ENCODE data around the gene STK17A.

Gene STK17A

DNA sequence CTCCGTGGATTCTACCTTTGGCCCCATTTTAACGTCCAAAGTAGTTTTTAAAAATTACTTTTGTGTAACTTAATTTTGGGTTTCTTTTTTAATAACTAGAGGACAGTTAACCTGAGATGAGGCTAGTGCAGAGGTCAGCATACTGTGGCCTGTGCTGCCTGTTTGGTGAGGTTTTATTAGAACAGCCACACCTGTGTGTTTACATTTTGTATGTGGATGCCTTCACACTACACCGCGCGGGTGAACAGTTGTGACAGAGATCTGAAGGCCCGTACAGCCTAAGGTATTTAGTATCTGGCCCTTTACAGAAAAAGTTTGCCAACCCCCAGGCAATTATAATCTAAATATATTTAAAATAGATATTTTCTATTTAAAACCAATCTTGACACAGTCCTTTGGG, 46.9 kb downstream of the STK17A start:
- H4K91ac ChIP-seq (ENCODE audit: low read depth, low read length, poor library complexity) = no peak overlapping the region
- no peak overlapping the region for H3K4me3 ChIP-seq (ENCODE audit: low read length in 2 of 2)
- H3K23ac ChIP-seq (ENCODE audit: low read depth, low read length, poor library complexity) = no peak overlapping the region
- H3K27me3 ChIP-seq (ENCODE audit: control insufficient read depth in 3 of 3, insufficient read depth in 3 of 3, low read depth in 1 of 3, low read length in 3 of 3) = no peaks in the 10 kb centered on the region
- no peak overlapping the region for H2BK15ac ChIP-seq (ENCODE audit: low read length)
- no peak overlapping the region for H2BK5ac ChIP-seq (ENCODE audit: low read length)
- no peak overlapping the region for H2BK12ac ChIP-seq (ENCODE audit: low read length)
- no peak overlapping the region for H4K8ac ChIP-seq (ENCODE audit: low read depth, low read length)
- WGBS, 2 donors (ENCODE audit: extremely low coverage in 2 of 2, insufficient read length in 2 of 2, insufficient replicate concordance in 1 of 2) = no CpG with 5 or more reads among the region's 6 CpGs
- H2AK5ac ChIP-seq (ENCODE audit: low read depth, low read length) = no peak overlapping the region
- no peak overlapping the region for H3K18ac ChIP-seq (ENCODE audit: low read length)
- H3K4me1 ChIP-seq (ENCODE audit: control insufficient read depth in 2 of 2, insufficient read depth in 1 of 2, low read depth in 1 of 2, low read length in 2 of 2) = no peaks in the 10 kb centered on the region
- H2AFZ ChIP-seq (ENCODE audit: low read length) = no peak overlapping the region
- H2BK120ac ChIP-seq (ENCODE audit: low read depth, low read length) = no peak overlapping the region
- no peak for DNase-seq (ENCODE audit: low spot score)
- H3K79me1 ChIP-seq (ENCODE audit: low read depth, low read length) = no peaks in the 10 kb centered on the region
- H3K4me2 ChIP-seq (ENCODE audit: insufficient read depth, low read length, poor library complexity, severe bottlenecking) = no peak overlapping the region
- H3K27ac ChIP-seq (replicated peaks; ENCODE audit: low read length) = no peak overlapping the region
- H3K36me3 ChIP-seq (replicated peaks in 1 of 2; ENCODE audit: control insufficient read depth in 2 of 2, insufficient read depth in 2 of 2, low read length in 2 of 2) = peaks cover 9 to 93% of the 10 kb centered on the region in 2 donors
- H3K14ac ChIP-seq (ENCODE audit: low read length) = no peak overlapping the region
- H3K9ac ChIP-seq (ENCODE audit: low read depth, low read length, poor library complexity) = no peak overlapping the region
- no peak overlapping the region for H3K4ac ChIP-seq (ENCODE audit: low read length)
- H3K9me3 ChIP-seq (replicated peaks in 1 of 2; ENCODE audit: control insufficient read depth in 2 of 2, insufficient read depth in 1 of 2, low read depth in 1 of 2, low read length in 2 of 2) = peaks cover 0 to 5% of the 10 kb centered on the region in 2 donors

DNA sequence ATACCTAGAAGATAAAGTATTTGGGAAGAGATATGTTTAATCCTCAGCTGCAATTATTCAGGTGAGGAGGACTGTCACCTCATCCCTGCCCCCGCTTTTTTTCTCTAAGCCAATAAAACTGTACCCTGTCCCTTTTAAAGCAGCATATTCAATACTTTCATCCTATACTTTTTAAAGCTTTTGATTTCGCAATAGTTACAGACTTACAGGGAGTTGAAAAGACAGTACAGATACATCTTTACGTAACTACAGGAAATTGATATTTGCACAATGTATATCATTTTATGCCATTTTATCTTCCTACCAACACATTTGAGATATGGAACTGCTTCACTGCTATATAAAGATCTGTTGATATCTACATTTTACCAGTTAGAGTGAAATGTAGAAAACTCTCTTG, 47.6 kb downstream of the STK17A start:
- H3K14ac ChIP-seq (ENCODE audit: low read length) = no peak overlapping the region
- peaks cover 11 to 93% of the 10 kb centered on the region in 2 donors for H3K36me3 ChIP-seq (replicated peaks in 1 of 2; ENCODE audit: control insufficient read depth in 2 of 2, insufficient read depth in 2 of 2, low read length in 2 of 2)
- no peak overlapping the region for H3K4me2 ChIP-seq (ENCODE audit: insufficient read depth, low read length, poor library complexity, severe bottlenecking)
- no peak overlapping the region for H2BK15ac ChIP-seq (ENCODE audit: low read length)
- peaks cover 0 to 11% of the 10 kb centered on the region in 2 donors for H3K9me3 ChIP-seq (replicated peaks in 1 of 2; ENCODE audit: control insufficient read depth in 2 of 2, insufficient read depth in 1 of 2, low read depth in 1 of 2, low read length in 2 of 2)
- no peak overlapping the region for H3K18ac ChIP-seq (ENCODE audit: low read length)
- WGBS, 2 donors (ENCODE audit: extremely low coverage in 2 of 2, insufficient read length in 2 of 2, insufficient replicate concordance in 1 of 2) = no CpG with 5 or more reads among the region's 3 CpGs
- H2AFZ ChIP-seq (ENCODE audit: low read length) = no peak overlapping the region
- H3K4me3 ChIP-seq (ENCODE audit: low read length in 2 of 2) = no peak overlapping the region
- no peak for DNase-seq (ENCODE audit: low spot score)
- H4K91ac ChIP-seq (ENCODE audit: low read depth, low read length, poor library complexity) = no peak overlapping the region
- H2BK5ac ChIP-seq (ENCODE audit: low read length) = no peak overlapping the region
- no peak overlapping the region for H3K27ac ChIP-seq (replicated peaks; ENCODE audit: low read length)
- no peak overlapping the region for H3K9ac ChIP-seq (ENCODE audit: low read depth, low read length, poor library complexity)
- no peak overlapping the region for H2AK5ac ChIP-seq (ENCODE audit: low read depth, low read length)
- no peaks in the 10 kb centered on the region for H3K27me3 ChIP-seq (ENCODE audit: control insufficient read depth in 3 of 3, insufficient read depth in 3 of 3, low read depth in 1 of 3, low read length in 3 of 3)
- H3K4me1 ChIP-seq (ENCODE audit: control insufficient read depth in 2 of 2, insufficient read depth in 1 of 2, low read depth in 1 of 2, low read length in 2 of 2) = no peaks in the 10 kb centered on the region
- H3K4ac ChIP-seq (ENCODE audit: low read length) = no peak overlapping the region
- H2BK12ac ChIP-seq (ENCODE audit: low read length) = no peak overlapping the region
- H3K23ac ChIP-seq (ENCODE audit: low read depth, low read length, poor library complexity) = no peak overlapping the region
- no peak overlapping the region for H2BK120ac ChIP-seq (ENCODE audit: low read depth, low read length)
- no peak overlapping the region for H4K8ac ChIP-seq (ENCODE audit: low read depth, low read length)
- H3K79me1 ChIP-seq (ENCODE audit: low read depth, low read length) = no peaks in the 10 kb centered on the region

DNA sequence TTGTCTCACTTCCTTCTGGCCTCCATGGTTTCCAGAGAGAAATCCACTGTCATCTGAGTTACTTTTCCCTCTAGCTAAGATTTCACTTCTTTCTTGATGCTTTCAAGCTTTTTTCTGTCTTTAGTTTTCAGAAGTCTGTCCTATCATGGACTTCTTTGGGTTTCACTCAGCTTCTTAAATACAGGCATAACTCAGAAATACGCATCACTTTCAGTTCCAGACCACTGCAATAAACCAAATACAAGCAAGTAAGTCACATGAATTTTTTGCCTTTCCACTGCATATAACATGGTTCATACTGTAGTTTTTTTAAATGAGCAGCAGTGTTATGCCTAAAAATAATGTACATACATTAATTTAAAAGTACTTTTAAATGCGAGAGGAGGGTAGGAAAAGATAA, 48.7 kb downstream of the STK17A start:
- H3K4me1 ChIP-seq (ENCODE audit: control insufficient read depth in 2 of 2, insufficient read depth in 1 of 2, low read depth in 1 of 2, low read length in 2 of 2) = no peaks in the 10 kb centered on the region
- no peak overlapping the region for H3K14ac ChIP-seq (ENCODE audit: low read length)
- no peak overlapping the region for H2BK15ac ChIP-seq (ENCODE audit: low read length)
- no peak overlapping the region for H3K9ac ChIP-seq (ENCODE audit: low read depth, low read length, poor library complexity)
- H3K9me3 ChIP-seq (replicated peaks in 1 of 2; ENCODE audit: control insufficient read depth in 2 of 2, insufficient read depth in 1 of 2, low read depth in 1 of 2, low read length in 2 of 2) = peaks cover 0 to 11% of the 10 kb centered on the region in 2 donors
- H3K79me1 ChIP-seq (ENCODE audit: low read depth, low read length) = no peaks in the 10 kb centered on the region
- no peak for DNase-seq (ENCODE audit: low spot score)
- H4K91ac ChIP-seq (ENCODE audit: low read depth, low read length, poor library complexity) = no peak overlapping the region
- H4K8ac ChIP-seq (ENCODE audit: low read depth, low read length) = no peak overlapping the region
- no peak overlapping the region for H3K4me2 ChIP-seq (ENCODE audit: insufficient read depth, low read length, poor library complexity, severe bottlenecking)
- WGBS, 2 donors (ENCODE audit: extremely low coverage in 2 of 2, insufficient read length in 2 of 2, insufficient replicate concordance in 1 of 2) = no CpG with 5 or more reads among the region's 2 CpGs
- H2BK120ac ChIP-seq (ENCODE audit: low read depth, low read length) = no peak overlapping the region
- H3K4ac ChIP-seq (ENCODE audit: low read length) = no peak overlapping the region
- no peak overlapping the region for H3K4me3 ChIP-seq (ENCODE audit: low read length in 2 of 2)
- no peak overlapping the region for H3K23ac ChIP-seq (ENCODE audit: low read depth, low read length, poor library complexity)
- H3K27ac ChIP-seq (replicated peaks; ENCODE audit: low read length) = no peak overlapping the region
- peaks cover 14 to 94% of the 10 kb centered on the region in 2 donors for H3K36me3 ChIP-seq (replicated peaks in 1 of 2; ENCODE audit: control insufficient read depth in 2 of 2, insufficient read depth in 2 of 2, low read length in 2 of 2)
- no peak overlapping the region for H2BK5ac ChIP-seq (ENCODE audit: low read length)
- no peak overlapping the region for H2BK12ac ChIP-seq (ENCODE audit: low read length)
- no peak overlapping the region for H3K18ac ChIP-seq (ENCODE audit: low read length)
- no peak overlapping the region for H2AFZ ChIP-seq (ENCODE audit: low read length)
- no peaks in the 10 kb centered on the region for H3K27me3 ChIP-seq (ENCODE audit: control insufficient read depth in 3 of 3, insufficient read depth in 3 of 3, low read depth in 1 of 3, low read length in 3 of 3)
- H2AK5ac ChIP-seq (ENCODE audit: low read depth, low read length) = no peak overlapping the region

DNA sequence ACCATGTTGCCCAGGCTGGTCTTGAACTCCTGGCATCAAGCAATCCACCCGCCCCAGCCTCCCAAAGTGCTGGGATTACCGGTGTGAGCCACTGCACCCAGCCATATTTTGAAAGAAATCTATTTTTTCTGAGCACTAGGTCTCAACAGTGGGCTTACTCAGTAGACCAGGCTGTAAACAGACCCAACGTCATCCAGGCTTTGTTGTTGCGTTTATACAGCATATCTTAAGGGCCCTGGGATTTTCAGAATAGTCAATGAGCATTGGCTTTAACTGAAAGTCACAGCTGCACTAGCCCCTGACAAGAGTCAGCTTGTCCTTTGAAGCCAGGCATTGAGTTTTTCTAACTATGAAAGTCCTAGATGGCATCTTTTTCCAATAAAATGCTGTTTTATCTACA, 49.8 kb downstream of the STK17A start:
- H3K9me3 ChIP-seq (replicated peaks in 1 of 2; ENCODE audit: control insufficient read depth in 2 of 2, insufficient read depth in 1 of 2, low read depth in 1 of 2, low read length in 2 of 2) = peaks cover 0 to 11% of the 10 kb centered on the region in 2 donors
- H3K4ac ChIP-seq (ENCODE audit: low read length) = no peak overlapping the region
- WGBS, 2 donors (ENCODE audit: extremely low coverage in 2 of 2, insufficient read length in 2 of 2, insufficient replicate concordance in 1 of 2) = no CpG with 5 or more reads among the region's 4 CpGs
- no peak overlapping the region for H3K4me3 ChIP-seq (ENCODE audit: low read length in 2 of 2)
- H3K79me1 ChIP-seq (ENCODE audit: low read depth, low read length) = no peaks in the 10 kb centered on the region
- H3K27ac ChIP-seq (replicated peaks; ENCODE audit: low read length) = no peak overlapping the region
- H3K23ac ChIP-seq (ENCODE audit: low read depth, low read length, poor library complexity) = no peak overlapping the region
- H2BK120ac ChIP-seq (ENCODE audit: low read depth, low read length) = no peak overlapping the region
- no peak overlapping the region for H2BK12ac ChIP-seq (ENCODE audit: low read length)
- H3K4me1 ChIP-seq (ENCODE audit: control insufficient read depth in 2 of 2, insufficient read depth in 1 of 2, low read depth in 1 of 2, low read length in 2 of 2) = peaks cover 0 to 3% of the 10 kb centered on the region in 2 donors
- no peak overlapping the region for H2AFZ ChIP-seq (ENCODE audit: low read length)
- no peak overlapping the region for H3K18ac ChIP-seq (ENCODE audit: low read length)
- no peak overlapping the region for H3K4me2 ChIP-seq (ENCODE audit: insufficient read depth, low read length, poor library complexity, severe bottlenecking)
- no peak overlapping the region for H4K8ac ChIP-seq (ENCODE audit: low read depth, low read length)
- no peak overlapping the region for H3K9ac ChIP-seq (ENCODE audit: low read depth, low read length, poor library complexity)
- no peak overlapping the region for H2BK15ac ChIP-seq (ENCODE audit: low read length)
- DNase-seq (ENCODE audit: low spot score) = no peak
- H3K27me3 ChIP-seq (ENCODE audit: control insufficient read depth in 3 of 3, insufficient read depth in 3 of 3, low read depth in 1 of 3, low read length in 3 of 3) = no peaks in the 10 kb centered on the region
- peaks cover 18 to 94% of the 10 kb centered on the region in 2 donors for H3K36me3 ChIP-seq (replicated peaks in 1 of 2; ENCODE audit: control insufficient read depth in 2 of 2, insufficient read depth in 2 of 2, low read length in 2 of 2)
- H3K14ac ChIP-seq (ENCODE audit: low read length) = no peak overlapping the region
- H2BK5ac ChIP-seq (ENCODE audit: low read length) = no peak overlapping the region
- H2AK5ac ChIP-seq (ENCODE audit: low read depth, low read length) = no peak overlapping the region
- no peak overlapping the region for H4K91ac ChIP-seq (ENCODE audit: low read depth, low read length, poor library complexity)
